Spleen (tissue), 7 donors: ENCODE measurements around the gene PDLIM5.

Experiments
- POLR2AphosphoS5 ChIP-seq, 3 donors: sonication (generic); formaldehyde crosslinking; IDR thresholded peaks; one replicate each; pipeline ENCODE4 v1.5.1; 2017; ENCODE audit warnings: antibody characterized with exemption in 3 of 3
- TF ChIP-seq, protein P1 (sequence below), 11 experiments: fragments of 200-600 bp in 7 of 11; fragments of 450-650 bp in 4 of 11; sonication (generic) in 4 of 11; IDR thresholded peaks in 8 of 11; conservative IDR thresholded peaks in 3 of 11; 1 replicate in 7 of 11; 2 replicates in 4 of 11; pipeline versions ENCODE4 v1.4.0 to v1.8.0; 2016 to 2021; ENCODE audit warnings: antibody characterized with exemption in 11 of 11, inconsistent platforms in 4 of 11, mild to moderate bottlenecking in 1 of 11
- donor health status: DM: no; HTN: no; CAD: no; lungs with moderate emphysema.
- donor health status: DM: no; HTN: no; CAD: no.
- donor health status: DM: no; HTN: no; CAD: no.

DNA sequence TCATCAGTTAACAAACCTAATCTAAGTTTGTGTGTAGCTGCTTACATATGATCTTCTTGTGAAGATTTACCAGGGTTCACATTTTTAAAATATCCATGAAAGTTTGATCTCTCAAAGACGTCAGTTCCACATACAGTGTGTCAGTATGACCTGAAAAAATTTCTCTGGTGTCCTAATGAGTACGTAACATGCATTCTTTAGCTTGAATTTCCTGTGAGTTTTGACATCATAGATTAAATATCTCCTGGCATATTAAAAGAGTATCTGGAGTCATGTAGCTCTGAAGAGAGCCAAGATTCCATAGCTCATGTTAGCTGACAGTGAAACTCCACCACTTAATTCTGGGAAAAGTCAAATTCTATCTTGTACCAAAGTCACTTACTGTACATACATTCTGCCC, 43.9 kb upstream of the PDLIM5 start:
- TF ChIP-seq POLR2AphosphoS5 (IDR thresholded peaks at IDR 0.05), result no peak
- TF ChIP-seq, protein P1, sequence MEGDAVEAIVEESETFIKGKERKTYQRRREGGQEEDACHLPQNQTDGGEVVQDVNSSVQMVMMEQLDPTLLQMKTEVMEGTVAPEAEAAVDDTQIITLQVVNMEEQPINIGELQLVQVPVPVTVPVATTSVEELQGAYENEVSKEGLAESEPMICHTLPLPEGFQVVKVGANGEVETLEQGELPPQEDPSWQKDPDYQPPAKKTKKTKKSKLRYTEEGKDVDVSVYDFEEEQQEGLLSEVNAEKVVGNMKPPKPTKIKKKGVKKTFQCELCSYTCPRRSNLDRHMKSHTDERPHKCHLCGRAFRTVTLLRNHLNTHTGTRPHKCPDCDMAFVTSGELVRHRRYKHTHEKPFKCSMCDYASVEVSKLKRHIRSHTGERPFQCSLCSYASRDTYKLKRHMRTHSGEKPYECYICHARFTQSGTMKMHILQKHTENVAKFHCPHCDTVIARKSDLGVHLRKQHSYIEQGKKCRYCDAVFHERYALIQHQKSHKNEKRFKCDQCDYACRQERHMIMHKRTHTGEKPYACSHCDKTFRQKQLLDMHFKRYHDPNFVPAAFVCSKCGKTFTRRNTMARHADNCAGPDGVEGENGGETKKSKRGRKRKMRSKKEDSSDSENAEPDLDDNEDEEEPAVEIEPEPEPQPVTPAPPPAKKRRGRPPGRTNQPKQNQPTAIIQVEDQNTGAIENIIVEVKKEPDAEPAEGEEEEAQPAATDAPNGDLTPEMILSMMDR (IDR thresholded peaks at IDR 0.05 in 8 of 11, conservative IDR thresholded peaks at IDR 0.05 in 3 of 11), result no peak
